Glutamatergic neuron (in vitro differentiated cells): ENCODE results near the gene SCRN2. TPM values are rescaled to one million over a fixed set of nuclear protein-coding genes. Genes with fewer than 3 reads are reported as not detected.

ENCODE experiments used
- DNase-seq: peaks from one replicate; pipeline ENCODE4 v3.0.0; 2022
- H3K27ac Mint-ChIP-seq: one replicate; pipeline ENCODE4 v1.8.0; 2020; ENCODE audit warnings: mild to moderate bottlenecking, mixed read lengths, inconsistent platforms; ENCODE audit not compliant: unreplicated experiment
- H3K27me3 Mint-ChIP-seq: one replicate; pipeline ENCODE4 v1.8.0; 2020; ENCODE audit warnings: mild to moderate bottlenecking, moderate library complexity, mixed read lengths, inconsistent platforms; ENCODE audit not compliant: unreplicated experiment
- H3K36me3 Mint-ChIP-seq: one replicate; pipeline ENCODE4 v1.8.0; 2020; ENCODE audit warnings: mild to moderate bottlenecking, mixed read lengths, inconsistent platforms; ENCODE audit not compliant: unreplicated experiment
- H3K4me1 Mint-ChIP-seq: one replicate; pipeline ENCODE4 v1.8.0; 2020; ENCODE audit warnings: mild to moderate bottlenecking, low read depth, mixed read lengths, inconsistent platforms; ENCODE audit not compliant: unreplicated experiment
- H3K4me3 Mint-ChIP-seq: one replicate; pipeline ENCODE4 v1.8.0; 2020; ENCODE audit warnings: mild to moderate bottlenecking, mixed read lengths, inconsistent platforms; ENCODE audit not compliant: unreplicated experiment
- H3K9me3 Mint-ChIP-seq: one replicate; pipeline ENCODE4 v1.8.0; 2020; ENCODE audit warnings: mild to moderate bottlenecking, moderate library complexity, mixed read lengths, inconsistent platforms; ENCODE audit not compliant: unreplicated experiment
- CTCF ChIP-seq: fragments of 200-600 bp; sonication (generic); IDR thresholded peaks from one replicate; pipeline ENCODE4 v1.5.0; 2021; ENCODE audit not compliant: partially characterized antibody, unreplicated experiment
- total RNA-seq: library from RNA; stranded (reverse); fragmentation: NEBNext Ultra II Directional; extraction: Animal tissue kit (Norgen Biotek cat#: 25700); gene quantifications from one replicate; pipeline ENCODE4 v1.2.1, GENCODE V29; 2021; ENCODE audit not compliant: unreplicated experiment

The SCRN2 gene
- total RNA-seq, 1 donor from 2014 or later: 39.1 TPM

DNA sequence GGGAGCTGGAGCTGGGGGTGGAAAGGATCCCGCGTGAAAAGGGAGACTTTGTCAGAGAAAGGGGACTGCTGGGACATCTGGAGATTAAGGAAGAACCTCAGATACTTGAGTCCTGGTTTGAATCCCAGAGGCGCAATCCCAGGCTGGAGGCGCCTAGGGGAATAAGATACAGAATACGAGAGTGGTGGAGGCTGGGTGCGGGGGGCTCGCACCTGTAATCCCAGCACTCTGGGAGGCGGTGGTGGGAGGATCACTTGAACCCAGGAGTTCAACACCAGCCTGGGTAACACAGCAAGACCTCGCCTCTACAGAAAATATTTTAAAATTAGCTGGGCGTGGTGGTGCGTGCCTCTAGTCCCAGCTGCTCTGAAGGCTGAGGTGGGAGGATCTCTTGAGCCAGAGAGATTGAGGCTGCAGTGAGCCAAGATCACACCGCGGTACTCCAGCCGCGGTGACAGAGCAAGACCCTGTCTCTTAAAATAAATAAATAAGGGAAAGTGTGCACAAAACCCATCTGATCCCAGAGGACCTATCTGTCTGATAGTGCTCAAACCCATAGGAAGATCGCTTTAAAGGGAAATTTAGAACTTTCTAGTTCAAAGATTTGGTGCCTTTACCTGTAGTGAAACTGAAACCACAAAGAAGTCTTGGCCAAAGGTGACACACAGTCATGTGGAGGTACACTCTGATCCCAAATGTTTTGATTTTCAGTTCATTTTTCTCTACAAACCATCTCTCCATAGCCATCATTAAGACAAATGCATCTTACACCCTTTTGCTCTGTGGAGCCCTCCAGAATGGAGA lies 617 bp upstream of the SCRN2 start:
- DNase-seq: no peak
- Mint-ChIP-seq H3K9me3 (no peaks in the 10 kb centered on the region), H3K4me1 (peaks cover 7% of the 10 kb centered on the region), H3K27me3 (peaks cover 7% of the 10 kb centered on the region), H3K36me3 (no peaks in the 10 kb centered on the region), H3K4me3 (peak overlapping the region; percentile 89), H3K27ac (peak overlapping the region; percentile 71)
- peak; percentile 52 for TF ChIP-seq CTCF

DNA sequence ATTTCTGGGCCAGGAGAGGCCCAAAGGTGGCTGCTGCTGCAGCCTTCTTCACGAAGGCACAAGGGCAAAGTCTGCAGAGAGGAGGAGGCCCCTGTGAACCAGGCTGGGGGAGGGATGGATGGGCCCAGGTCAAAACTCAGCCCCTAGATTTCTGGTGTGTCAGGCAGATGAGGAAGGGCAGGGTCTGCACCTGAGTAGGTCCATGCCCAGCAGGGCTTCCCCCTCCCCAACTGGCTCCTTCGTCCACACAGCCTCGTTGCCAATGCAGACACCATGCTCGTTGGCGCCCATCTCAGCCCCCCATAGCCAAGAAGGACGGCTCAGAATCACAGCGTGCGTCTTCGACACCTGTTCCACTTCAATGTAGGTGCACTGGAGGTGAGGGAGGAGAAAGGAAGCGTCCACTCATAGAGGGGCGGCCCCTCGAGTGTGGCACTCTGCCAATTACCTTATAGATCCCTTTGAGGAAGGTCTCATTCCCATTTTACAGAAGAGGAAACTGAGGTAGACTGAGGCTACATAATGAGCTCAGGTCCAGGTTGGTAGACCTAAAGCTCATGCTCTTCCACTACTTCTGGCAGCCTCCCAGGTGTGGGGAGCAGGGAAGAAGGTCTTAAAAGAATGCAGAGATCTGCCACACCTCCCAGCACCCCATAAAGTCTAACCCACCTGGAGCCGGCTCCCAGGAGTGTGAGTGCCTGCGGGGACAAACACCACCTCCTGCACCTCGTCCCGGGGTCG lies 902 bp downstream of the SCRN2 start:
- Mint-ChIP-seq H3K27ac (peak overlapping the region; percentile 62), H3K27me3 (peaks cover 4% of the 10 kb centered on the region), H3K36me3 (no peaks in the 10 kb centered on the region), H3K4me3 (peak overlapping the region; percentile 89), H3K4me1 (peaks cover 7% of the 10 kb centered on the region), H3K9me3 (no peaks in the 10 kb centered on the region)
- no peak for DNase-seq
- TF ChIP-seq CTCF: no peak

- no peak for DNase-seq
- no peak for TF ChIP-seq CTCF
These were observed 2.0 kb downstream of the SCRN2 start for GRCh38 chr17:47839071-47839470.

GRCh38 chr17:47838636-47839035 lies 2.4 kb downstream of the SCRN2 start:
- peaks cover 7% of the 10 kb centered on the region for H3K4me1 Mint-ChIP-seq
- H3K4me3 Mint-ChIP-seq: no peak overlapping the region
- TF ChIP-seq CTCF: no peak
- no peaks in the 10 kb centered on the region for H3K36me3 Mint-ChIP-seq
- DNase-seq: no peak
- no peak overlapping the region for H3K27ac Mint-ChIP-seq
- peaks cover 8% of the 10 kb centered on the region for H3K27me3 Mint-ChIP-seq
- H3K9me3 Mint-ChIP-seq: peaks cover 1% of the 10 kb centered on the region

More at GRCh38 chr17:47839071-47839470, 2.0 kb downstream of the SCRN2 start:
- H3K4me1 Mint-ChIP-seq: peaks cover 7% of the 10 kb centered on the region
- H3K27me3 Mint-ChIP-seq: peaks cover 6% of the 10 kb centered on the region
- no peak overlapping the region for H3K27ac Mint-ChIP-seq
- H3K36me3 Mint-ChIP-seq: no peaks in the 10 kb centered on the region
- peak overlapping the region; percentile 46 for H3K4me3 Mint-ChIP-seq
- H3K9me3 Mint-ChIP-seq: peaks cover under 1% of the 10 kb centered on the region
